ENCODE data around the gene NPAS2.

DNA sequence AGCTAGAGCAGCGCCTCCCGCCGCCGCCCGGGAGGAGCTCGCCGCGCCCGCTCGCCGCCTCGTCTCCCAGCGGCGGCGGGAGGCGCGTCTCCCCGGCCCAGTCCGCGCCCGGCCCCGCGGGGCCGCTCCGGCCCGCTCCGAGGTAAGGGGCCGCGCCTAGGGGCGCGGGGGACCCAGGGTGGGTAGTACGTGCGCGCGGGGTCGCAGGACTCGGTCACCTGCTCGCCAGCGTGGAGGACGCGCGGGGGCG, 259 bp downstream of the NPAS2 start:
- TF ChIP-seq, protein P1, sequence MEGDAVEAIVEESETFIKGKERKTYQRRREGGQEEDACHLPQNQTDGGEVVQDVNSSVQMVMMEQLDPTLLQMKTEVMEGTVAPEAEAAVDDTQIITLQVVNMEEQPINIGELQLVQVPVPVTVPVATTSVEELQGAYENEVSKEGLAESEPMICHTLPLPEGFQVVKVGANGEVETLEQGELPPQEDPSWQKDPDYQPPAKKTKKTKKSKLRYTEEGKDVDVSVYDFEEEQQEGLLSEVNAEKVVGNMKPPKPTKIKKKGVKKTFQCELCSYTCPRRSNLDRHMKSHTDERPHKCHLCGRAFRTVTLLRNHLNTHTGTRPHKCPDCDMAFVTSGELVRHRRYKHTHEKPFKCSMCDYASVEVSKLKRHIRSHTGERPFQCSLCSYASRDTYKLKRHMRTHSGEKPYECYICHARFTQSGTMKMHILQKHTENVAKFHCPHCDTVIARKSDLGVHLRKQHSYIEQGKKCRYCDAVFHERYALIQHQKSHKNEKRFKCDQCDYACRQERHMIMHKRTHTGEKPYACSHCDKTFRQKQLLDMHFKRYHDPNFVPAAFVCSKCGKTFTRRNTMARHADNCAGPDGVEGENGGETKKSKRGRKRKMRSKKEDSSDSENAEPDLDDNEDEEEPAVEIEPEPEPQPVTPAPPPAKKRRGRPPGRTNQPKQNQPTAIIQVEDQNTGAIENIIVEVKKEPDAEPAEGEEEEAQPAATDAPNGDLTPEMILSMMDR (IDR thresholded peaks at IDR 0.05): no peak
- TF ChIP-seq POLR2A (IDR thresholded peaks at IDR 0.05) (no peak), POLR2AphosphoS5 (IDR thresholded peaks at IDR 0.05) (no peak)

Data from transverse colon (tissue), 4 donors.